Activated T-cell treated with anti-CD3 and anti-CD28 coated beads for 4 hours (primary cell): ENCODE data around the gene GCNA.
"Not testable (repeated sequence)": the region's sequence is repeated elsewhere in the genome, so short reads cannot be mapped to it uniquely, and the experiment has no call there.

Experiments
- DNase-seq: peaks from one replicate; pipeline ENCODE4 v3.0.0-alpha.2; 2020

The GCNA gene

DNA sequence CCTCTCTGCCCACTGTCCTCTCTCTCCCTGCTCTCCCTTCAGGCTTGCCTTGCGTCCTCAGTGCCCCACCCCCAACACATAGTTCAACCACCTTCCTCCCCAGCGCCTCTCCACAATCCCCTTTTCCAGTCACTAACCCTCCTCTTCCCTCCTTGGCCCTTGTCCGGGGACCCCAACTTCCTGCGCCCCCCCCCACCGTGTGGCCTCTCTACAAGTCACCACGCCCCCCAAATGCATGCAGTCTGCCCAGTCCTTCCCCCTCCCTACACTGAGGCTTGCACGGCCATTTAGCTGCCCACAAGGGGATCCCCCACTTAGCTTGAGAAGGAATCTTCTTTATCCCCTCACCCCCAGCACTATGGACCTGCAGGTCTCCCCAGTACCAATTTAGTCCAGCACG, 39.5 kb downstream of the GCNA start:
- DNase-seq = no peak

DNA sequence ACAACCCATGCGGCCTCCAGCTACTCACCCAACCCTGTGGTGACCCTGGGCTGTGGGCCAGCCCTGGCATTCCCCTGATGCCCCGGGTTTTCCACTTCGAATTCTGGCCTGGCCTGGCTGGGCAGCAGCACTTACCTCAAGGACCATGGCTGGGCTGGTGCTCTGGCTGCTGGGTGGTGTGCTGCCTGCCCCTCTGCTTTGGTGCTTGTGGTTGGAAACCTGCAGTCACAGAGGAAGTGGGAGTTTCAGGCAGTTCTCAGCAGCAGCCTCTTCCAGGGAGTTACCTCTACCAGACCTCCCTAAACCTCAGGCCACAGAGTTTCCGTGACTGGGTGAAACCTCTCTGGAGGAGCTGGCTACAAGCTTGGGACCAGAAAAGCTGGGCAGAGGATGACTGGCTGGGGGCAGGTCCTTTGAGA, 40.1 kb downstream of the GCNA start, which contains the start of gene CXCR3:
Gene CXCR3 (minus strand): TSS at position 209 of the 419 bp plus-strand sequence. CDS start 62 bp downstream, at position 147.
- peak; percentile 48 for DNase-seq

GRCh38 chrX:71618787-71619186, 40.5 kb downstream of the GCNA start:
- no peak for DNase-seq

DNA sequence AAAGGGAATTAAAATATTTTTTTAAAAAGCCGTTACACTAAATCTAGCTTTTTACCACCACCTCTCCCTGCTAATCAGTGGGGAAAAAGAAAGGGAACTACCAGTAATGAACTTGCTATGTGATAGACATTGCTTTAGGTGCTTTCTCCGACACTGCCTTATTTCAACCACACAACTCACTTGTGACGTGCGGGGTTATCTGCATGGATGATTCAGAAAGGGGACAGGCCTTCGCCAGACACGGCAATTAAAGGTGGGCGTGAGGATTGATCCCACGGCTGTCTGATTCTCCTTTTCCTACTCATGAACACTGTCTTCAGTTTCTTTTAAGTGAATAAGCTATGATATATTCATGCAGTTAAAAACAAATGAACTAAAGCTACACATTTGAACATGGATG, 41.0 kb downstream of the GCNA start:
- DNase-seq = peak; percentile 57

DNA sequence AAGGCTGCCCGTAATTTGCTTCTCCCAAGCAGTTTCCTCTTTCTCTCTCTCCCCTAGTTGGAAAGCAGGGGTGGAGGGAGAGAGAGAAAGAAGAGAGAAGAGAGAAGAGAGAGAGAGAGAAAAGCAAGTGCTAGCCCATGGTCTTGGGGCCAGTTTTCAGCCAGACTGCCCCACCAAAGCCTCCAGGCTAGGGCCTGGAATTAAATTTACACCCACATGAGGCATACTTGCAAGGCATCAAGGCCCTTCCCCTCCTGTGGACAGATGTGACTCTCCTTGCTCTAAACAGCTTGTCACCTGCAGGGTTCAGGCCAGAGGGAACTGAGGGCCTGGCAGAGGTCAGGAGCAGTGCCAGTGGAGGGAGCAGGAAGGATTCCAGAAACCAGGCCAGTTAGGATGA, 41.7 kb downstream of the GCNA start:
- DNase-seq = no peak

GRCh38 chrX:71621603-71622002, 43.4 kb downstream of the GCNA start:
- DNase-seq = no peak

- no peak for DNase-seq
Measured at GRCh38 chrX:71622032-71622575, 43.9 kb downstream of the GCNA start.

DNA sequence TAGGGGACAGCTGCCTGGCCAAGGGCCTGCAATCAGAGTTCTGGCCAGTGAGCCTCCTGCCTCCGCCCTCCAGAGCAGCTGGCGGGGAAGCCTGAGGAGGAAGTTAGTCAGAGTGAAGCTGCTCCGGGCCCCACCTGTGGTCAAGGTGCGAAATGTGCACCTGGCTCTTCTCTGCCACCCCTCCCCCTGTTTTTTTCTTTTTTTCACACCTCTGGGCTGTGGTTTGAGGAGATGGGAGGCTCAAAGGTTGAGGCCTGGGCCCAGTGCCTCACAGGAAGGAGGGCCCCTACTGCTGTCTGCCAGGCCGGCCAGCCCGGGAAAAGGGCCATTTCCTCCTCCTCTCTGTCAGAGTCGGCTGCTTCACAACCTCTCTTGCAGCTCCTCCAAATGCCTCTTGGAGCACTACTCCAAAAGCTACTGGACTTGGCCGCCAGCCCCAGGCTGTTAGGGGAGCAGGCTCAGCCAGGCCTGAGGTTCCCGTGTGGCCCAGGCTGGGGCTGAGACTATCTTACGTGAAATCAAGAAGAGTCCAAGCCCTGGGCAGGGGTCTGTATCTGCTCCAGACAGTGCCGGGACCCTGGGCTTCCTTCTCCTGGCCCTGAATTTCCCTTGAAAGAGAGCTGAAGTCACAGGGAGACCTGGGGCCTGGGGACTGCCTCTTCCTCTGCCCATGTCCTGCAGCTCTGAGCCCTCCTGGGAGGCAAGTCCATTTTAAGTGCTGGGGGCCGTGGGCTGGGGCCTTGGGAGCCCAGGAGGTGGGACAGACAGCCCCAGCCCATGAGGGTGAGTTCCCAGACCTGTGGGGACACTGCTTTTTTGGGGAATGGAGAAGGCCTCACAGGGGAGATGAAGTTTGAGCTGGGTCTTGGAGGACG, 44.6 kb downstream of the GCNA start:
- DNase-seq = no peak

- no peak for DNase-seq
Measured at GRCh38 chrX:71623714-71624113, 45.5 kb downstream of the GCNA start.

DNA sequence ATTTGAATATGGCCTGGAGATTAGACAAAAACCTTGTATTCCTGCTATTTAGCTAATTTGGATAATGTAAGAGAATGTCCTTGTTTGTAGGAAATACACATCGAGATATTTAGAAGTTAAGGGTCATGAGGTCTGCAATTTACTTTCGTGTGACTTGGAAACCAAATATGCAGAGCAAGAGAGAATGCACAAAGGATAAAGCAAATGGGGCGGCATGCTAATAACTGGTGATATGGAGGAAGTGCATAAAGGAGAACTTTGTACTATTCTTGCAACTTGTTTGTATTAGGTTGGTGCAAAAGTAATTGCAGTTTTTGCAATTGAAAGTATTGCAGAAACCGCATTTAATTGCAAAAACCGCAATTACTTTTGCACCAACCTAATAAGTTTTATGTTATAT, 47.2 kb downstream of the GCNA start:
- DNase-seq = no peak

- no peak for DNase-seq
Measured at GRCh38 chrX:71626576-71626975, 48.3 kb downstream of the GCNA start.

DNA sequence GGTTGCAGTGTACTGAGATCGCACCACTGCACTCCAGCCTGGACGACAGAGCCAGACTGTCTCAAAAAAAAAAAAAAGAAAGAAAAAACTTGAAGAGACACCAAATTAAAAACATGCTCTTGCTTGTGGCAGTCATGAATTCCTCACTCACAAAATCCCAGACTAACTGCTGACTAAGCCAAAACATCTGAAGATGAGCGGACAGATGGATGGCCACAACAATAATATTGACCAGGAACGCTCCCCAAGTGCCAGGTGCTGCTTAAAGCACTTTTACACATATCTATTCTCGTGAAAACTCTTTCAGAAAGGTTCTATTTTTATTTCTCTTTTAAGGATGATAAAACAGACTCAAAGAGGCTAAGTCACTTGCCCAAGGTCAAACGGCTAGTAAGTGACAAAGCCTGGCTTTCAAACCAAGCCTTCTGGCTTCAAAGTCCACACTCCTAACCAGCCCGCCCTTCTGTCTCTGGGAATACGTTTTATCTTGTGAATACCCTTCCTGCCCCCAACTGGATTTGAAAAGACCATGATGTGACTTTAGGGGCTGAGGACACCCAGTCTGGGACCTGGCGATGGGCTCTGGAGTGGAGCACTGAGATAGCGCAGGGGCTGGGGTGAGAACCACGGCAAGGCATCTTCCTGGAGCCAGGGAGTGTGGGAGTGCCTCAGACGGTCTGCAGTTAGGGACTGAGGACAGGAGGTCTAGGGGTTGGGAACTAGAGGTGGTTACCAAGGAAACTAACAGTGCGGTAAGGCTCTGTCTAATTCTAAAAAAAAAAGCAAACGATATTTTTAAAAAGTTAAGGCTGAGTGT, 49.6 kb downstream of the GCNA start:
- no peak for DNase-seq

GRCh38 chrX:71629467-71629866, 51.2 kb downstream of the GCNA start:
- no peak for DNase-seq

DNA sequence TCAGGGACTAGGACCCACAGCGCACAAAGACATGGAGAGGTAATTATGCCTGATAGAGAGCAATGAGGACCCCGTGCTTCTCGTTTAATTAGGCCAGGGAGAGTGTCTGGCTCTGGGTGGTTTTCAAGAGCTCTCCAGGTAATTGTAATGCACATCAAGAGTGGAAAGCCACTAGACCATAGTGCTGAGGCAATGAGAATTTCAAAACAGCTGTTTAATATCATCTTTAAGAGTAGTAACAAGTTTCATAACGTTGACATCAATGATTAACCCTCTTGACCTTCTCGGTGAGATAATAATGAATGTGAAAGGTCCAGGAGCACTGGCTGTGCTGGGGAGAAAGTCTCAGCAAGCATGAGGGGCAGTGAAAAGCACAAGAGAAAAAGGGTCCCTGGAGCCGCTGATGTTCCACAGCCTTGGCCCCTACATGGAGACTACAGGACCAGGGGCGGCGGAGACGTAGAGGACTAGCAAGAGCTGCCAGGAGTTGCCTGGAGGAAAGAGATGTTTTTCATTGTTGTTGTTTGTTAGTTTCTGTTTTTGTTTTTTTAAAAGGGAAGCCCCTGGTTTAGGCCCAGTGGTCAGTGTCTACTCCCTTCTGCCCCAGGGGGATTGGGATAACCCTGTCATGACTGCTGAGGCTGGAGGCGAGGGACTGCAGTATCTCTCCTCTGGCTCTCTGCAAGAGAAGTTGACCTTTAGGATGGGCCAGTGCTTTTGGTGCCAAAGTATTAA, 54.9 kb downstream of the GCNA start:
- DNase-seq = no peak

- no peak for DNase-seq
Measured at GRCh38 chrX:71634366-71634765, 56.1 kb downstream of the GCNA start.

GRCh38 chrX:71636438-71637252, 58.4 kb downstream of the GCNA start:
- no peak for DNase-seq

- no peak for DNase-seq
Measured at GRCh38 chrX:71637253-71637618, 59.0 kb downstream of the GCNA start.

DNA sequence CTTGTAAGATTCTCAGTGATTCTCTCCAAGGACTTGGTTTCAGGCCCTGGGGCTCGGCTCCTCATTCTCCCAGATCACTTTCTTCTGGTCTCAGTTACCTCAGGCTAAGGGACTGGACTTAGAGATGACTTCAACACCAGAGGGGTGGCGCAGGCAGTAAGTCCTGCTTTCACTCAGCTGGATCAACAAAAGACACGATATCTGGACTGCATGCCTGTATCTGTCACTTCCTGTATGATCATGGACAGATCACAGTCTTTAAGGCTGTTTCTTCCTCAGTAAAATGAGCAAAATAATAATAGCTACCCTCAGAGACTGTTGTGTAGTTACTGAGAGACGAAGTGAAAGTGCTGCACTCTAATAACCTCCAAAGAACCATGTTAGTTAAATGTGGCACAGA, 59.6 kb downstream of the GCNA start:
- DNase-seq = no peak

DNA sequence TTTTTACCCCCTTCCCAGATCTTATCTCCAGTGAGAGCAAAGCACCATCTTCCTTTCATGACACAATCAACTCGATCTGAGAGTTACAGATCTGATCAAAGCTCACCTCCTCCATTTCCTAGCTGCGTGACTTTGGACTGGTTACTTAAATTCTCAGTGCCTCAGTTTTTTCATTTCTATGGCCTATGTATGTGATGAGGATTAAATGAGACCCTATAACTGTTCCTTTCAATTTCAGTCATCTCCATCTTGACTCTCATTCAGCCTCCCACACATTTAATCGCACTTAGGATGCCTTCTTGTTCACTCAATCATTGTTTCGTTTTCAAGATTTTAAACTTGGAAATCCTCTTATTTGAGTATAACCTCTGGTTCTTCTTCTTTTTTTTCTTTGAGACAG, 60.2 kb downstream of the GCNA start:
- DNase-seq = no peak

DNA sequence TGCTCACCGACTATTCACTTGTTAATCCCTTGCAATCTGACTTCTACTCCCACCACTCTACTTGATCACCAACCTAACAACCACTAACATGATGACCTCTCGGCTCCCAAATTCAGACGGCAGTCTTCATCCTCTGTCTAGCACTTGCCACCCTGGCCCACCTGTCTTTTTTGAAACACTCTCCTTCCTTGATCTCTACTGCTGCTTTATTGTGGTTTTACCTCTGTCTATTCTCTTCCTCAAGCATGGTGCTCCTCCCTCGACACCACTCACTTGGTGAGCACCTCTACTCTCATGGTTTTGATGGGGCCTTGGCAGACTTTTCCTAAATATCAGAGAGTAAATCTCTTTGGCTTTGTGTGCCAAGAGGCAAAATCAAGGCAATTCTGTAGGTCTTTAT, 61.8 kb downstream of the GCNA start:
- DNase-seq = no peak

- not testable (repeated sequence) for DNase-seq
Measured at GRCh38 chrX:71644406-71644805, 66.2 kb downstream of the GCNA start.

DNA sequence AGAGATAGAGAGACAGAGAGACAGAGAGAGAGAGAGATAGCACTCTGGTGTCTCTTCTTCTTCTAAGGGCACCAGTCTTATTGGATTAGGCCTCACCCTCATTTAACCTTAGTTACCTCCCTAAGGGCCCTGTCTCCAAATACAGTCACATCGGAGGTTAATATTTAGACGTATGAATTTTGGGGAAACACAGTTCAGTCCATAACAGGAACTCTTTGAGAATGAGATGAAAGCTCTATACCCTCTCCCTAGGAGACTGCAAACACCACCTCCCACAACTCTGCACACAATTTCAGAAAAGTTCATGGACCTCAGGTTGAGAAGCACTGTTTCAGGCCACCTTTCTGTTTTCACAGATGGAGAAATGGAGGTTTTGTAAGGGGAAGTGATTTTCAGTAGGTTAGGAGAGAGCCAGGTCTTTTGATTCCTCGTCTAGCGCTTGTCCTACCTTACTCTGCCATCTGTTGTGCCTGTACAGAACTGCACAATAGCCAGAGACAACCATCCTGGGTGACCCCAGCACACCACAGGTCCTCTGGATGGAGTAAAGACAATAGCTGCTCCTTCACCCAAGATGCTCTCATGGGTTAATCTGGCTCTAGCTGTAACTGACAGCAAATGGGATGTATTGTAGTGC, 72.2 kb downstream of the GCNA start:
- no peak for DNase-seq
